ENCODE data around the gene CDC42EP3.

Gene CDC42EP3

GRCh38 chr2:37633845-37634244 is 37.6 kb downstream of the CDC42EP3 start:
- no peak for DNase-seq

- no peak for DNase-seq
Observed at GRCh38 chr2:37633234-37633633, 38.2 kb downstream of the CDC42EP3 start.

GRCh38 chr2:37632310-37632709 is 39.1 kb downstream of the CDC42EP3 start:
- no peak for DNase-seq

DNA sequence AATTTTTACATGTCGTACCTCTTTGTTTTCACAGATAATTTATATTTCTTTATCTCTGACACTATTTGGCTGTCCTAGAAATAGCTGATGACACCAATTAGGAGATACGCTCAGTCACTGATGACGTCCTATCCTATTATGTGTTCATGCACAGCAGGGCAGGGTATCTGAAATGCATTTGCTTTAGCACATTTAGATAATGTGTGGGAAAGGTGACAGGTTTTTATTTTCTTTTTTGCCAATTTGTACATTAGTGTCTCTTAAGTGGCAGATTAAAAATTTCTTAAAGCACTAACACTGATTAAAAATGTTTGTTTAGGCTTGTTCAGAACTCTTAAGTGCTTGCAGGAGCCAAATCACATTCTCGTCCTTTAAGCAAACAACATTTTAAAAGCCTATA is 39.7 kb downstream of the CDC42EP3 start:
- no peak for DNase-seq

DNA sequence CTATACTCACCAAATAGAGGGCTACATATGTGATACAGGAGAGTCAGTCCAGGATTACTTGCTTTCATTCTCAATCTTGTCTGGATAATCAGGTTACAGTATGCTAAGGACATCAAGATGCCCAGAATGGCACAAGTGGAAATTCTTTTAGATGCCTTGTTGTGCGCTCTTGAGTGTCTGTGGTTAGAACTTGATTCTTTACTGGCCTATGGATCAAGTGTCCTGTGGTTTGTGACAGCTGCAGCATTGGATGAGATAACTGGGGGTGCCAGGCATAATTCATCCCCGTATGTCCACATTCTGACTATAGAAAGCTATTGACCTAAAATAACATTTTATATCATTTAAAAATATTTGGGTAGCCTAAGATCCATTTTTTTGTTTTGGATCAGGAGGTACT is 40.1 kb downstream of the CDC42EP3 start:
- no peak for DNase-seq

DNA sequence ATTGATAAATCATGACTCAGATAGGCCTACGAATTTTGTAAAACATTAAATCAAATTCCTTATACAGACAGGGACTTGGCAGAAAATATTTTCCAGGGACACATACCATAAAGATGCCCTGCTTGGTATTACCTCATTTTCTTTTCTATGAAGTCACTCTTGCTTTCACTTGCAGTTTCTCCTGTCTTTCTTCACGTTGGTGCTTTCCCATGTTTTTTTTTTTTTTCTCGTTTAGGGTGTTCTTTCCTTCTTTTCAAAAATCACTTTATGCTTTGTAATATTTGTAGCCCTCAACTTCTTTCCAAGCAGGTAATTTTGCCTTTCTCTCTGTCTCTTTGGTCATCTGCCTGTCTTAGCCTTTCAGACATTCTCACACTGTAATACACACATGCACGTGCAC is 40.7 kb downstream of the CDC42EP3 start:
- DNase-seq, result no peak

- DNase-seq, result no peak
Observed at GRCh38 chr2:37630301-37630700, 41.1 kb downstream of the CDC42EP3 start.

DNA sequence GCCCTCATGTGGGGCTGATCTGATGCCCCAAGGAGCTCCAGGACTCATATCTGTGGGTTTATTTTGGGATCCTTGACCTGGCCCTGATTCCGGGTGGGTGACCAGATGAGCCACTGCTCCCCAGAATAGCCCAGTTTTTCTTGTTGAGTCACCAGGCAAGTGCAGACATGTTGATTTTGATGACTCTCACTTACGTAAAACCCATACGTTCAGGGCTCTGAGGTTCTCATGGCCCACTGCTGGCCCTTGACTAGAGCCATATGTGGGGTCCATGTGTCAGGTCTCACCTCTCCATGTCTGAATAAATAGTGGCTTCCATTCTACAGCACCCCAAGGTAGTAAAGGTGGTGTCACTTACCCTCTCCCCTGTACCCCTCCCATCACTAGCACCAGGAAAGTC is 41.9 kb downstream of the CDC42EP3 start:
- no peak for DNase-seq

DNA sequence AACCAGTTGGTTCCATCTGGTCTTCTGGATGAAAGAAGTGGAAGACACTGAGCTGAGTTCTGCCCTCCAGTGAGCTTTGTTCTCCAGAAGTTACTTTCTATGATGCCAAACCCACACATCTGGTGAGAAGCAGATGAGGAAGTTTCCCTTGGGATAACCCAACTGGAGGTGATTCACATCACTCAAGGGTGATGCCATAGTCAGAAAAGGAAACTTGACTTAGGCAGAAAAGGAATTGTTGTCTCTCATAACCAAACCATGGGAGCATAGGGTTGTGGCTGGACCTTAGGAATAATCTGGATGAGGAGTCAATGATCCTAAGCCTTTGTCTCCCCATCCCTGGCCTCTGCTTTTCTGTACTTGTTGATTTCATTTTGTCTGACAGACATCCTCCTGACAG is 43.7 kb downstream of the CDC42EP3 start:
- no peak for DNase-seq

GRCh38 chr2:37625796-37626571 is 45.5 kb downstream of the CDC42EP3 start:
- no peak for DNase-seq

DNA sequence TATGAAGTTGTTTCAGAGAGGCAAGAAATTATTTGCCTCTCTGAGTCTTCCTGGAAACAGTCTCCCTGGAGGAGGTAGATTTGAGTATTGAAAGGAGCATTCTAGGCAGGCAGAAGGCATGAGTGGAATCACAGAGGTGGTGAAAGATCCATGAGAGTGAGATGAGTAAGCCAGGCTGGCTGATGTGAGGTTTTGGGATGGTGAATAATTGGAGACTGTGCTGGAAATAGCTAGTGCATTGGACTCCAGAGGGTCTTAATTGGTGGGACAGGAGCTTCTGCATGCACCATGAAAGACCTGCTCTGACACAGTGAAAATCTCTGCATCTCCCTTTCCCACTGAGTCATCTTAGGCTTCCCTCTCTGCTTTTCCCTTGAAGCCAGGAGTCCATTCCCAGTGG is 46.3 kb downstream of the CDC42EP3 start:
- DNase-seq, result no peak

GRCh38 chr2:37623971-37624900 is 47.2 kb downstream of the CDC42EP3 start:
- DNase-seq, result no peak

DNA sequence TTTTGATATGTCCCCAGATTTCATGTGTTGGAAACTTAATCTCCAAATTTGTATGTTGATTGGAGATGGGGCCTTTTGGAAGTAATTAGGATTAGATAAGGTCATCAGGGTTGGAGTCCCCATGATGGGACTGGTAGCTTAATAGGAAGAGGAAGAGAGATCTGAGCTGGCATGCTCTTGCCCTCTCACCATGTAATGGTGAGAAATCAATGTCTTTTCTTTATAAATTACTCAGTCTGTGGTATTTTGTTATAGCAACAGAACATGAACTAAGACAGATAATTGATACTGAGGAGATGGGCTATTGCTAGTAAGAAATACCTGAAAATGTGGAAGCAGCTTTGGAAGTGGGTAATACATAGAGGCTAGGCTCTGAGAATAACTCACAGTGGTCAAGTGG is 48.0 kb downstream of the CDC42EP3 start:
- no peak for DNase-seq

DNA sequence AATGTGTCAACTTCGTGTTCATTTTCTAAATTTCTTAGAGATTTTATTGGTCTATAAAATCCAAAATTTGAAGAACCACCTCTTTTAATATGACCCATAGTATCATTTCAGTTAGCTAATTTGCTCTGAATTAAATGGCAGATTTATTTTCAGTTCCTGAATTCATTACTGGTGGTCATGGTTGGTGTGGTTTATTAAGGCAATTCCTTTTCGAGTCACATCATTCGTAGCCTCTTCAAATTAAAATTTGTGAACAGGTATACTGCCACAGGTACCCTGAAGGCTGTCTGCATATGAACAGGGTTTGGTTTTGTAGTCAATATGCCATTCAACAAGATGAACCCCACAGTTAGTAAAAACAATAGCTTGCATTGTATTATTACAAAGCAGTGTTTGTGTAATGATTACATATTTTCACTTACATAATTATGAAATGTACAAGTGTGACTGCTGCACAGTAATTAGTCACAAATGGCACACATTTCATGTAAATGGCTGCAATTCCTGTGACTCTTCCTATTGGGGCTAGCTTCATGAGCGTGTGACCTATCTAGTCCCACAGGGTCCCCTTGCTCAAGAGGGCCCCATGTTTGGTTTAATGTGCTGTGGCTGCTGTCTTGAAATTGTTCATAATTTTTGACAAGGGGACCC is 48.9 kb downstream of the CDC42EP3 start:
- no peak for DNase-seq

DNA sequence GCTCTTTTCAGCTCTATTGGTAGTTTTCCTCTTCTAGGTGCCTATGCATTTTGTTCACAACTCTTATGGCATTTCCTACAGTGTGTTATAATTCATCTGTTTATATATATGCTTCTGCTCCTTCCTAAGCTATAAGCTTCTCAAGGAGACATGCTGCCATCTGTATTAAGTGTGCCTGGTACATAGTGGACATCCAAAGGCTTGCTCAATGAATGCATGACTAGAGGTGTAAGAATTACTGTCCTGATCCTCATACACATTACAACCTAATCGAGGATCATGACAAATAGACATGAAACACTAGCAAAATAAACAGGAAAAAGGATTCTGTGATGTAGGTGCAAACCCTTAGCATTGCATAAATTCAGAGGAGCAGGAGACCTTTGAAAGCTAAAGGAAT is 50.2 kb downstream of the CDC42EP3 start:
- no peak for DNase-seq

- no peak for DNase-seq
Observed at GRCh38 chr2:37619959-37620300, 51.5 kb downstream of the CDC42EP3 start.

- no peak for DNase-seq
Observed at GRCh38 chr2:37619230-37619958, 52.0 kb downstream of the CDC42EP3 start.

GRCh38 chr2:37618326-37618725 is 53.1 kb downstream of the CDC42EP3 start:
- no peak for DNase-seq

- no peak for DNase-seq
Observed at GRCh38 chr2:37617119-37617892, 54.1 kb downstream of the CDC42EP3 start.

DNA sequence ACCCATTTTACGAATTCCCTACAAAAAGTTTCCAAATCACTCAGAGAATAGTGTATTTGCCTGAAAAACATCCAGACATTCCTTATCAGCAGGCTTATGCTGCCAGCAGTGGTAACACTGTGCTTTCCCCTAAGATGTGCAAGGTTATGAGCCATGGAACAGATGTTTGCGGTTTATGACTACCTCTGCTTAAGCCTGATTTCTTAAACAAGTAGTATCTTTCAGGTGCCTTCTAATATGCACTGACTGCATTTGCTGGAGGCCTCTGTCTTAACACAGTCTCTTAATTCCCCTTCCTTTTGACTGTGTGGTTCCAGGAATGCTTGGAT is 54.8 kb downstream of the CDC42EP3 start:
- DNase-seq, result no peak

- DNase-seq, result no peak
Observed at GRCh38 chr2:37615804-37616676, 55.4 kb downstream of the CDC42EP3 start.

All from GOT3 (cell line).